GM12875 (cell line): ENCODE measurements around the gene CARMIL3.
"Not testable (repeated sequence)": the region's sequence is repeated elsewhere in the genome, so short reads cannot be mapped to it uniquely, and the experiment has no call there.

Source experiments
- H3K4me3 ChIP-seq: one replicate; pipeline ENCODE4 v1.5.1; 2011; ENCODE audit warnings: low read depth, low read length, control low read depth
- CTCF ChIP-seq: IDR thresholded peaks from 2 replicates; pipeline ENCODE4 v1.5.1; 2011; ENCODE audit warnings: low read depth, mild to moderate bottlenecking, control low read depth, inconsistent platforms, low read length, moderate library complexity, borderline replicate concordance; ENCODE audit not compliant: insufficient read depth

Gene CARMIL3

GRCh38 chr14:24051789-24052655 lies at the start of gene CARMIL3:
TSS of gene CARMIL3 (plus strand) at chr14:24052009. CDS start at chr14:24052154, 145 bp downstream.
- TF ChIP-seq CTCF: no peak
- H3K4me3 ChIP-seq: peak within 1 kb of the TSS; percentile 60

- not testable (repeated sequence) for H3K4me3 ChIP-seq
Measured at GRCh38 chr14:24006471-24006816, 45.4 kb upstream of the CARMIL3 start.

- peak overlapping the region; percentile 59 for H3K4me3 ChIP-seq
Measured at GRCh38 chr14:24006817-24007652, 44.8 kb upstream of the CARMIL3 start.

GRCh38 chr14:24011051-24011450 lies 40.8 kb upstream of the CARMIL3 start:
- no peak overlapping the region for H3K4me3 ChIP-seq
- TF ChIP-seq CTCF: no peak

- H3K4me3 ChIP-seq: not testable (repeated sequence)
Measured at GRCh38 chr14:24012726-24013273, 39.0 kb upstream of the CARMIL3 start.

- peak; percentile 74 for TF ChIP-seq CTCF
- H3K4me3 ChIP-seq: no peak overlapping the region
Measured at GRCh38 chr14:24013654-24014514, 37.9 kb upstream of the CARMIL3 start.

GRCh38 chr14:24015745-24016144 lies 36.1 kb upstream of the CARMIL3 start:
- H3K4me3 ChIP-seq: not testable (repeated sequence)

GRCh38 chr14:24018978-24019377 lies 32.8 kb upstream of the CARMIL3 start:
- not testable (repeated sequence) for H3K4me3 ChIP-seq

- H3K4me3 ChIP-seq: not testable (repeated sequence)
Measured at GRCh38 chr14:24019944-24020343, 31.9 kb upstream of the CARMIL3 start.

GRCh38 chr14:24020520-24020919 lies 31.3 kb upstream of the CARMIL3 start:
- H3K4me3 ChIP-seq: not testable (repeated sequence)

GRCh38 chr14:24024939-24025418 lies 26.8 kb upstream of the CARMIL3 start:
- H3K4me3 ChIP-seq: not testable (repeated sequence)

- not testable (repeated sequence) for H3K4me3 ChIP-seq
Measured at GRCh38 chr14:24029687-24030086, 22.1 kb upstream of the CARMIL3 start.

GRCh38 chr14:24031331-24031730 lies 20.5 kb upstream of the CARMIL3 start:
- not testable (repeated sequence) for H3K4me3 ChIP-seq
